NT2/D1 (cell line): ENCODE measurements around the gene C1S.

Experiments used
- DNase-seq: peaks from one replicate; pipeline ENCODE4 v3.0.0-alpha.2; 2011; ENCODE audit warnings: low read depth, low spot score
- H3K27me3 ChIP-seq: 2 replicates; pipeline ENCODE4 v1.6.0; 2011; ENCODE audit warnings: mild to moderate bottlenecking; ENCODE audit not compliant: insufficient read length, insufficient read depth
- H3K36me3 ChIP-seq: 2 replicates; pipeline ENCODE4 v1.6.1; 2011; ENCODE audit warnings: mild to moderate bottlenecking, low read length, mixed read lengths; ENCODE audit not compliant: insufficient read depth, insufficient read length
- H3K4me1 ChIP-seq: 2 replicates; pipeline ENCODE4 v1.5.1; 2011; ENCODE audit not compliant: insufficient read depth, insufficient read length
- H3K4me3 ChIP-seq: 2 replicates; pipeline ENCODE4 v1.5.1; 2011; ENCODE audit warnings: low read depth; ENCODE audit not compliant: insufficient read length
- H3K9ac ChIP-seq: 2 replicates; pipeline ENCODE4 v1.6.0; 2011; ENCODE audit warnings: low read depth; ENCODE audit not compliant: insufficient read length
- H3K9me3 ChIP-seq: 2 replicates; pipeline ENCODE4 v1.5.1; 2011; ENCODE audit warnings: mild to moderate bottlenecking, low read length; ENCODE audit not compliant: insufficient read depth
- SUZ12 ChIP-seq: IDR thresholded peaks from 2 replicates; pipeline ENCODE4 v1.6.1; 2011; ENCODE audit not compliant: insufficient read length, insufficient read depth; ENCODE audit errors: extremely low read depth
- YY1 ChIP-seq: IDR thresholded peaks from 2 replicates; pipeline ENCODE4 v1.6.1; 2011; ENCODE audit not compliant: insufficient read length, insufficient read depth
- ZNF274 ChIP-seq: IDR thresholded peaks from 2 replicates; pipeline ENCODE4 v1.6.1; 2011; ENCODE audit warnings: mild to moderate bottlenecking, low read depth, low read length

C1S gene

GRCh38 chr12:7069386-7069785 lies 8.9 kb downstream of the C1S start:
- Histone ChIP-seq H3K9ac (no peak overlapping the region), H3K9me3 (no peaks in the 10 kb centered on the region), H3K27me3 (no peaks in the 10 kb centered on the region), H3K4me1 (no peaks in the 10 kb centered on the region), H3K36me3 (no peaks in the 10 kb centered on the region), H3K4me3 (no peak overlapping the region)
- TF ChIP-seq ZNF274, result no peak
- DNase-seq, result no peak

GRCh38 chr12:7072035-7072434 lies 11.5 kb downstream of the C1S start:
- DNase-seq, result no peak
- Histone ChIP-seq H3K9ac (no peak overlapping the region), H3K27me3 (peaks cover 2% of the 10 kb centered on the region), H3K36me3 (no peaks in the 10 kb centered on the region), H3K9me3 (no peaks in the 10 kb centered on the region), H3K4me3 (no peak overlapping the region), H3K4me1 (no peaks in the 10 kb centered on the region)
- TF ChIP-seq SUZ12, result no peak
- TF ChIP-seq ZNF274, result no peak
- TF ChIP-seq YY1, result no peak

GRCh38 chr12:7072554-7072953 lies 12.0 kb downstream of the C1S start:
- Histone ChIP-seq H3K4me1 (no peaks in the 10 kb centered on the region), H3K27me3 (peaks cover 2% of the 10 kb centered on the region), H3K9me3 (no peaks in the 10 kb centered on the region), H3K4me3 (no peak overlapping the region), H3K9ac (no peak overlapping the region), H3K36me3 (no peaks in the 10 kb centered on the region)
- no peak for DNase-seq
- TF ChIP-seq SUZ12 (no peak), YY1 (no peak), ZNF274 (no peak)

GRCh38 chr12:7073946-7074345 lies 13.4 kb downstream of the C1S start:
- Histone ChIP-seq H3K4me3 (no peak overlapping the region), H3K9ac (no peak overlapping the region), H3K27me3 (peaks cover 2% of the 10 kb centered on the region), H3K36me3 (no peaks in the 10 kb centered on the region), H3K4me1 (no peaks in the 10 kb centered on the region), H3K9me3 (no peaks in the 10 kb centered on the region)
- no peak for TF ChIP-seq SUZ12
- TF ChIP-seq YY1, result no peak
- TF ChIP-seq ZNF274, result no peak
- DNase-seq, result no peak

GRCh38 chr12:7075518-7075917 lies 15.0 kb downstream of the C1S start:
- no peaks in the 10 kb centered on the region for H3K36me3 ChIP-seq
- H3K9me3 ChIP-seq, result no peaks in the 10 kb centered on the region
- no peak for DNase-seq
- no peaks in the 10 kb centered on the region for H3K4me1 ChIP-seq
- TF ChIP-seq YY1 (no peak), ZNF274 (no peak), SUZ12 (no peak)
- peaks cover 2% of the 10 kb centered on the region for H3K27me3 ChIP-seq
- H3K4me3 ChIP-seq, result no peak overlapping the region
- H3K9ac ChIP-seq, result no peak overlapping the region

GRCh38 chr12:7075939-7076338 lies 15.4 kb downstream of the C1S start:
- TF ChIP-seq YY1, result no peak
- no peak for TF ChIP-seq SUZ12
- TF ChIP-seq ZNF274, result no peak
- no peaks in the 10 kb centered on the region for H3K4me1 ChIP-seq
- no peaks in the 10 kb centered on the region for H3K36me3 ChIP-seq
- no peak overlapping the region for H3K9ac ChIP-seq
- H3K9me3 ChIP-seq, result no peaks in the 10 kb centered on the region
- no peak for DNase-seq
- no peak overlapping the region for H3K4me3 ChIP-seq
- peaks cover 2% of the 10 kb centered on the region for H3K27me3 ChIP-seq

GRCh38 chr12:7076493-7076892 lies 16.0 kb downstream of the C1S start:
- H3K4me3 ChIP-seq, result no peak overlapping the region
- no peaks in the 10 kb centered on the region for H3K36me3 ChIP-seq
- H3K9ac ChIP-seq, result no peak overlapping the region
- no peak for TF ChIP-seq YY1
- no peak for TF ChIP-seq SUZ12
- TF ChIP-seq ZNF274, result no peak
- no peak for DNase-seq
- no peaks in the 10 kb centered on the region for H3K4me1 ChIP-seq
- H3K9me3 ChIP-seq, result no peaks in the 10 kb centered on the region
- H3K27me3 ChIP-seq, result peaks cover 2% of the 10 kb centered on the region

GRCh38 chr12:7078163-7078562 lies 17.6 kb downstream of the C1S start:
- no peak for DNase-seq
- TF ChIP-seq ZNF274 (no peak), YY1 (no peak), SUZ12 (no peak)
- Histone ChIP-seq H3K9ac (no peak overlapping the region), H3K36me3 (no peaks in the 10 kb centered on the region), H3K9me3 (no peaks in the 10 kb centered on the region), H3K4me1 (no peaks in the 10 kb centered on the region), H3K27me3 (peaks cover 2% of the 10 kb centered on the region), H3K4me3 (no peak overlapping the region)
